ENCODE data around the gene HRH3. TPM values are rescaled to one million over a fixed set of nuclear protein-coding genes. Genes with fewer than 3 reads are reported as not detected.

HRH3 gene
- total RNA-seq, 1 experiment from 2014 or later: 1.8 TPM

- Histone ChIP-seq H2BK5ac (ENCODE audit: insufficient read length, low read length) (no peak overlapping the region), H3K23ac (ENCODE audit: insufficient read length, low read depth, low read length) (no peak overlapping the region), H3K79me2 (ENCODE audit: insufficient read depth, low read length) (no peaks in the 10 kb centered on the region), H3K23me2 (ENCODE audit: insufficient read length, low read depth, low read length, poor library complexity, severe bottlenecking) (no peaks in the 10 kb centered on the region), H3K27me3 (ENCODE audit: insufficient read depth, low read length) (no peaks in the 10 kb centered on the region), H2BK15ac (ENCODE audit: low read depth, low read length) (no peak overlapping the region), H4K91ac (ENCODE audit: insufficient read length, low read depth, low read length) (no peak overlapping the region), H2AFZ (ENCODE audit: low read length) (no peak overlapping the region), H2BK120ac (ENCODE audit: low read depth, low read length, poor library complexity, severe bottlenecking) (no peak overlapping the region), H3K4me2 (ENCODE audit: insufficient read depth, insufficient read length, low read length) (no peak overlapping the region), H3T11ph (ENCODE audit: low read length) (no peak overlapping the region), H2BK20ac (ENCODE audit: low read depth, low read length, poor library complexity, severe bottlenecking) (no peak overlapping the region), H3K14ac (ENCODE audit: insufficient read depth, low read length) (no peak overlapping the region), H3K18ac (ENCODE audit: insufficient read length, low read depth, low read length) (no peak overlapping the region), H3K79me1 (ENCODE audit: insufficient read depth, low read depth, low read length, poor library complexity, severe bottlenecking) (no peaks in the 10 kb centered on the region), H3K56ac (ENCODE audit: insufficient read length, low read depth, low read length) (no peak overlapping the region), H2AK5ac (ENCODE audit: insufficient read length, low read length) (no peak overlapping the region), H3K27ac (ENCODE audit: insufficient read length, low read depth, low read length) (no peak overlapping the region), H3K4me1 (ENCODE audit: insufficient read depth, low read length) (no peaks in the 10 kb centered on the region), H3K4ac (ENCODE audit: low read depth, low read length) (no peak overlapping the region), H2BK12ac (ENCODE audit: insufficient read length, low read depth, low read length) (no peak overlapping the region), H3K9me3 (ENCODE audit: control insufficient read depth, low read depth, low read length) (no peaks in the 10 kb centered on the region), H4K5ac (ENCODE audit: insufficient read length, low read depth, low read length) (no peak overlapping the region), H4K8ac (replicated peaks; ENCODE audit: insufficient read length, low read depth, low read length) (no peak overlapping the region), H3K9ac (ENCODE audit: extremely low read depth, insufficient read length, low read length) (no peak overlapping the region), H4K20me1 (ENCODE audit: control insufficient read depth, insufficient read depth, insufficient read length) (no peaks in the 10 kb centered on the region)
- TF ChIP-seq CTCF (conservative IDR thresholded peaks at IDR 0.05): no peak
- H3K36me3 Mint-ChIP-seq (ENCODE audit: insufficient read depth in 1 of 3, low read depth in 3 of 3): peaks cover 24 to 47% (median 47%) of the 10 kb centered on the region in 3 experiments; a peak in 6 of 7 replicates
- no peaks in the 10 kb centered on the region for H3K9me3 Mint-ChIP-seq
- no peak overlapping the region; a peak in 1 of 7 replicates for H3K27ac Mint-ChIP-seq
- WGBS (ENCODE audit: extremely low coverage, insufficient read length, low lambda C conversion rate): no CpG with 5 or more reads among the region's 18 CpGs
- DNase-seq: no peak
- no peak overlapping the region for H3K4me3 Mint-ChIP-seq
- no peaks in the 10 kb centered on the region for H3K27me3 Mint-ChIP-seq (ENCODE audit: low read depth)
- H3K4me1 Mint-ChIP-seq: no peaks in the 10 kb centered on the region
Measured at GRCh38 chr20:62197801-62198200, 22.3 kb downstream of the HRH3 start.
